GM21825 (cell line): Measurements from ENCODE around the gene GNG7.
A peak's percentile ranks its signal among the peaks of the same experiment; 100 is the strongest.
"Not testable (repeated sequence)": the region's sequence is repeated elsewhere in the genome, so short reads cannot be mapped to it uniquely, and the experiment has no call there.

Experiments
- ATAC-seq: cut with Tn5 transposase; IDR thresholded peaks from one replicate; pipeline ENCODE4 v1.9.1; 2021; ENCODE audit warnings: mild to moderate bottlenecking, moderate library complexity; ENCODE audit not compliant: unreplicated experiment

GNG7 gene

DNA sequence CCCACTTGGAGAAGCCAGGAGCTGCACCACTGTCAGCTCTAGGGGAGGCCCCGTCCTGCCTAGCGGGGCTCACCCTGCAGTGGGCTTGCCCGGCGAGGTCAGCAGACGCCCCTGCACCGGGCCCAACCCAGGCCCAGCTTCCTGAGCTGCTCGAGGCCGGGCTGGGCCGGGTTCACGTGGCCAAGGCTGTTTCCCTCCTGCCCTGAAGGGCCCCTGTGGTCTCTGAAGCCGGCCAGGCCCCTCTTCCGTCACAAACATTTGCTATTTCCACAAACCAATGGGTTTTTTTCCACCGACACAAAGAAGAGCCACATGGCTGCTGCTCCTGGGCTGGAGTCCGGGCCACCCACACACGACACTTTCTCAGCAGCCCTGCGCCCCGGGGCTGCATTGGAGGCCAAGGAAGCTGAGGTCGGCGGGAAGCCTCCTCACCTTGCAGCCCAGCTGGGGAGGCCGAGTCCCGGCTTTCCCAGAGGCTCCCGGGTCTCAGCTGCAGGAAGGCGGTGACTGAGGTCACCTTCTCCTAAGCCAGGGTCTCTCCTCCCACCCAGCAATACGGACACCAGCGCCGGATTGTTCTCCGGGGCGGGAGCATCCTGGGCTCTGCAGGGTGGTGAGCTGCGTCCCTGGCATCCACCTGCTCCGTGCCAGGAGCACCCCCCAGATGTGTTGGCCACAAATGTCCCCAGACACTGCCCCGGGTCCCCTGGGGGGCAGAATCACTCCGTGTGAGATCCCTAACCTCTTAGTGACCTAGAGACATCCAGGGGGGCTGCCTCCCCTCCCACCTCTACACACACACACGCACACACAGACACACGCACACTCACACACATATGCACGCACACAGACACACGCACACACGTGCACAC lies 146.0 kb downstream of the GNG7 start:
- no peak for ATAC-seq

DNA sequence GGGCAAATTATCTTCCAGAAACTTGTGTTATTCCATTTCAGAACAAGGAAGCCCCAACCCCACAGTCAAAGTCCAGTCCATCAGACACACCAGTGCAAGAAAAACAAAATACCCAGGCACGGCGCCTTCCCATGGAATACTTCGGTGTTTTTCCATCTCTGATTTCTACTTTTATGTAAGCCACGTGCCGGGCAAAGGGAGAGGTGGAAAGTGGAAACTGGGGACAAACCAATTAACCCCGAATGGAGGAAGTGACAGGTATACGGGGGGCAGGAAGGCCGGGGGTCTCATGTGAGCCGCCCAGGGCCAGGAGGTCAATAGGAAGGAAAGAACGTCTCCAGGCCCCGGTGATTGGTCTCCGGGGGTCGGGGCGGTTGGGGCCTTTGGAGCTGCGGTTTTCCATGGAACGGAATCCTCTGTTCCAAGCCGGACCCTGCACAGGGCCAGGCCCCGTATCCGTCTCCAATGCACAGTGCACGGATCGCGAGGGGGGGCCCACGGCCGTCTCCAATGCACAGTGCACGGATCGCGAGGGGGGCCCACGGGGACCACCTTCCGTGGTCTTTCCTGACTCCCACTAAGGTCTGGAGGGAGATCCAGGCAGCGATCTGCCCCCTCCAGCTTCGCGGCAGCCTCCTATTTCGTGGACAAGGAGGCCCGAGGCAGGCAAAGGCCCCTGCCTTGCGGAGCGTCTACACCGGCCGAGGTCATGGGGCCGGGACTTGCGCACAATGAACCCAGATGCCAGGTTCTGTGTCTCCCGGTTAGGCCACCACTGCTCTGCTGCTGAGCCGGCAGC lies 146.9 kb downstream of the GNG7 start:
- ATAC-seq: no peak

DNA sequence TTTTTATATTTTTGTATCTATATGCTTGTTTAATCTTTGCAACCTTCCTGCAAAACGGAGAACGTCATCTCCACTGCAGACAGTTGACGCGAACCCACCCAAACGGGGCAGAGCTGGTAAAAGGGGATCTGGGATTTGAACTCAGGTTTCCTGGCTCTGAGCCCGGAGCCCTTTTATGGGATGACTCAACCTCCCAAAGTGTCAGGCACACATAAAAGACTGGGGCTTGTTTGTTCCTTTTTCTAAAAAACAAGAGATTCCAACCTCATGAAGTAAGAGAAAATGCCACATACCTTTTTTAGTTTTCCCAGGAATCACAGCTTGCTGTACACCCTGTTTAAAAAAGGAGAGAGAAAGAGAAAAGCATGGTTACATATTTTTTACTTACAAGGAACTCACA lies 147.6 kb downstream of the GNG7 start:
- ATAC-seq: no peak

DNA sequence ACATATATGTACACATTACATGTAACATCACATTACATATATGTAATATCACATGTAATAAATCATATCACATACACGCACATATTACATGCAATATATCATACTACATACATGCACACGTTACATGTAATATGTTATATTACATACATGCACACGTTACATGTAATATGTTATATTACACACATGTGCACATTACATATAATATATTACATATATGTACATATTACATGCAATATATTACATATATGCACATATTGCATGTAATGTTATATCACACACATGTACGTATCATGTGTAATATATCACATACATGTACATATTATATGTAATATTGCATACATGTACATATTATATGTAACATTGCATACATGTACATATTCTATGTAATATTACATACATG lies 149.0 kb downstream of the GNG7 start:
- no peak for ATAC-seq

DNA sequence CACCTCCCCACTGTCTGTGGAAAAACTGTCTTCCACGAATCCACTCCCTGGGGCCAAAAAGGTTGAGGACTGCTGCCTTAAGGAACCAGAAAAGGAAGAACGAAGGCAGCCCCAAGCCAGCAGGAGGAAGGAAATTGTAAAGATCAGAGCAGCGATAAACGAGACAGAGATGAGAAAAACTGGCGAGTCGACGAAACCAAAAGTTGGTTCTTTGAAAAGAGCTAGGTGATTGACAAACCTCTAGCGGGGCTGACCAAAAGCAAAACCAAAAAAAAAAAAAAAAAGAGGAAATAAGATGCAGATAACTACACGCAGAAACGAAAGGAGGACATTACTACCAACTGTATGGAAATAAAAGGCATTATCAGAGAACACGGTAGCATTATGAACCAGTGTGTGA lies 149.6 kb downstream of the GNG7 start:
- ATAC-seq: no peak

DNA sequence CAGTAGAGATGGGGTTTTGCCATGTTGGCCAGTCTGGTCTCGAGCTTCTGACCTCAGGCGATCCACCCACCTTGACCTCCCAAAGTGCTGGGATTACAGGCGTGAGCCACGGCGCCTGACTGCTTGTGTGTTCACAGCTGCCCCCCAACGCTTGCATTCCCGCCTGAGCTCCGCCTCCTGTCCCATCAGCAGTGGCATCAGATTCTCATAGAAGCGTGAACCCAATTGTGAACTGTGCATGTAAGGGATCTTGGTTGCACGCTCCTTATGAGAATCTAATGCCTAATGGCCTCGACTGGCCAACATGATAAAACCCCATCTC lies 150.7 kb downstream of the GNG7 start:
- no peak for ATAC-seq

DNA sequence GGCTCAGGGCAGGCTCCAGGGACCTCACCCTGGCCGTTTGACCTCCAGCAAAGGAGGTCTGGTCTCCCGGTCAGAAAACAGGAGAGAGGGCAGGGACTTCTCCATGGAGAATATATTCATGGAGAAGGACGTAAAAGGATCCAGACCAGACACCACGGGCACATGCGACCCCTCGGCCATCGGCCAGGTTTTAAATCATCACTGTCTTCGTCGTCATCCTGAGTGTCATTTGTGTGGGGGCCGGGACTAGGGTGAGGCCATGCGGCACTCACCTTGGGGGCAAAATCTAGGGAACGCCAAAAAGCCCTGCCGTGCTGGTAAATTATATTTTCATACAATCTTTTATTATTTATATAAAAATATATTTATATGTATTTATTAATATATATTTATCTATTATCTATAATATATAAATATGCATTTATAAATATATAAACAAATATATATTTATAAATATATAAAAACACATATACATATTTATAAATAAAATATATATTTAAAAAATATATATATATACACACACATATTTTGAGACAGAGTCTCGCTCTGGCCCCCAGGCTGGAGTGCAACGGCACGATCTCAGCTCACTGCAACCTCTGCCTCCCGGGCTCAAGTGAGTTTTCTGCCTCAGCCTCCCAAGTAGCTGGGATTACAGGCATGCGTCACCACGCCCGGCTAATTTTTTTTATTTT lies 151.2 kb downstream of the GNG7 start:
- no peak for ATAC-seq

DNA sequence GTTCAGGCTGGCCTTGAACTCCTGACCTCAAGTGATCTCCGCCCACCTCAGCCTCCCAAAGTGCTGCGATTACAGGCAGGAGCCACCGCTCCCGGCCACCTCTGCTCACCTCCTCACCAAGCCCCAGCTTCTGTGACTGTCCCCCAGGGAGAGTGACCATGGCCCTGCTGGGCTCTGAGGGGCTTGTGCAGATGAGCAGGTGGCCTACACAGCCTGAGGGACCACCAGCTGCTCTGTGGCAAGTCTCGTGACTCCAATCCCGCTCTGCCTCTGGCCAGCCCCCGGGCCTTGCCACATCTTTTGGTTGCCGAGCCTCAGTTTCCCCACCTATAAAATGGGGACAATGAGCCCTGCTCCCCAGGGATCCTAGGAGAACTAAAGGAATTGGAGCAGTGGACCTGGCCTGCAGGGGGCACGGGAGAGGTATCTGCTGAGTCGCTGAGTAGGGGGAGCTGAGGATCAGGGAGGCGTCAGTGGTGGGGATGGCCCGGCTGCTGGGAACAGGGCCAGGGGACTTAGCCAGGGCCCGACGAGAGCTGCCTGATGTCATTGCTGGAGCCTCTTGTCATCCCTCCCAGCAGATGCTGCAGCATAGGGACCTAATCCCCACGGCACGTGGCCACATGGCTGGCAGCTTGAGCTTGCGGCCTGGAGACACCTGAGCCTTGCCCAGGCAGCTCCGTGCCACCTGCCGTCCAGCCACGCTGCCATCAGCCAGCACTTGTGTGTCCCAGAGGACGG lies 151.9 kb downstream of the GNG7 start:
- no peak for ATAC-seq

DNA sequence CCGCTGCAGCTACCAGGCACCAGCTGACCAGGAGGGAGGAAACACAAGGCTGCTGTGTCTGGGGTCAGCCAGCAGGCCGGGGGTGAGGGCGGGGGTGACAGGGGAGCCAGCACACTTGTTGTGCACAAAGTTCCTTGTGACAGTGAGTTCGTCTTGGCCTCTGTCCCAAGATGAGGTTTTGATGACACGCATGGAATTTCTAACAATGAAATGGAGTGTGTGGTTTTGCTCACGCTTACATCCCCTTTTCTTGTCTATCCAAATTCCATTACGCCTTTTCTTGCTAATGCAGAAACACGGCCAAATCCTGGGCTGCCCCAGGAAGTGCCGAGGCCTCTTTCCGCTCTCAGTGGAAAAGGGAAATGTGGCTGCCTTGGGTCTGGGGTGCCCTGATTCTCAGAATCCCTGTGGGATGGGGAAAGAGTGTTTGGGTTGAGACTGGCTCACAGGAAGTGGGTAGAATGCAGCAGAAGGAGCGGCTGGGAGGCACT lies 152.7 kb downstream of the GNG7 start:
- ATAC-seq: no peak

DNA sequence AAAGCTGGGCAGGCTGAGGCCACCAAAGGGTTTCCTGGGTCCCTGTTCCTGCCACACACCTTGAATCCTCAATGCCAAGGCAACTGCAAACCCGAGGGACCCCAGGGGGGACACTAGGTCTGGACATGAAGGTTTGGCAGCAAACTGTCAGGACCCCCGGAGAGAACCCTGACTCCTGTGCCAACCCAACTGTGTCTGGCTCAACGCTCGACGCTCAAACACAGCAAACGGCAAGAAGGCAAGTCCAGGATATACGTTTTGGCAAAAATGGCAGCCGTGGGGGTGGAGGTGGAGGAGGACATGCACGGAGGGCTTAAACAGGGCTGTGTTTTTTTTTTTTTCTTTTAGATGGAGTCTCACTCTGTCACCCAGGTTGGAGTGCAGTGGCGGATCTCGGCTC lies 153.5 kb downstream of the GNG7 start:
- no peak for ATAC-seq

DNA sequence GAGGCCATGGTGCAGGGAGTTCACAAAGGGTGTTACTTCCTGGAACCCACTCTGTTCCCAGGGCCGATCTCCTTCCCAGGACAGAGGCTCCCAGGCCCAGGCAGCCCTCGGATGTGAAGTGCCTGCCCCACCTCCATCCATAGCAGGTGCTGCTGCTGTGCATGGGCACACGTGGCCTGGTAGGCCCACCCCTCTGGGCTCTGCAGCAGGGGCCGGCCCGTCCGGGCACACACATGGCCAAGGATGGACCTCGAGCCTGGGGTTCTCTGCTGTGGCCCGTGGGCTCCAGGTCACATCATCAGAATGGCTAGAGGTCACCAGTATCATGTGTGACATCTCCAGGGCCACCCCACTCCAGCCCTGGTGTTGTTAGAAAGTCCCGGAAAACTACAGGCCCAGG lies 154.8 kb downstream of the GNG7 start:
- ATAC-seq: no peak

DNA sequence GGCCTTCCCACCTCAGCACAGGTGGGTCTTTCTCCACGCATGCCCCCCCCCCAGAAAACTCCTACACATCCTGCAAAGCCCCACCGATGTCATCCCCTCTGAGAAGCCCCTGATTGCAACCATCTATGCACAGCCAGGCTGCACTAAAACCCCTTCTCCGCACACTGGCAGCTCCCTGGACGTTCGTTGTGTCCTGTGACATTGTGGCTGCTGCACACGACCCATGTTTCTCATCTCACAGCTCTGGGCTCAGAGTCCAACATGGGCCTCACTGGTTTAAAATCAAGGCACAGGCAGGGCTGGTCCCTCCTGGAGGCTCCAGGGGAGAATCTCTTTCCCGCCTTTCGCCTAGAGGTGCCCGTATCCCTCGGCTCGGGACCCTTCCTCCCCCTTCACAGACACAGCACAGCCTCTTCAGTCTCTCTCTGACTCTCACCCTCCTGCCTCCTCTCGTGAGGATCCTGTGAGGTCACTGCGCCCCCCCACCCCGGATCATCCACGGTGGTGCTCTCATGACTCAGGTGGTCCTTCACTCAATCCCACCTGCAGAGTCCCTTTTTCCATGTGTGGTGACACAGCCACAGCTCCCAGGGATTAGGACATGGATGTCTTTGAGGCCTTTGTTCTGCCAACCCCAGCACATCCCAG lies 155.3 kb downstream of the GNG7 start:
- ATAC-seq: no peak

DNA sequence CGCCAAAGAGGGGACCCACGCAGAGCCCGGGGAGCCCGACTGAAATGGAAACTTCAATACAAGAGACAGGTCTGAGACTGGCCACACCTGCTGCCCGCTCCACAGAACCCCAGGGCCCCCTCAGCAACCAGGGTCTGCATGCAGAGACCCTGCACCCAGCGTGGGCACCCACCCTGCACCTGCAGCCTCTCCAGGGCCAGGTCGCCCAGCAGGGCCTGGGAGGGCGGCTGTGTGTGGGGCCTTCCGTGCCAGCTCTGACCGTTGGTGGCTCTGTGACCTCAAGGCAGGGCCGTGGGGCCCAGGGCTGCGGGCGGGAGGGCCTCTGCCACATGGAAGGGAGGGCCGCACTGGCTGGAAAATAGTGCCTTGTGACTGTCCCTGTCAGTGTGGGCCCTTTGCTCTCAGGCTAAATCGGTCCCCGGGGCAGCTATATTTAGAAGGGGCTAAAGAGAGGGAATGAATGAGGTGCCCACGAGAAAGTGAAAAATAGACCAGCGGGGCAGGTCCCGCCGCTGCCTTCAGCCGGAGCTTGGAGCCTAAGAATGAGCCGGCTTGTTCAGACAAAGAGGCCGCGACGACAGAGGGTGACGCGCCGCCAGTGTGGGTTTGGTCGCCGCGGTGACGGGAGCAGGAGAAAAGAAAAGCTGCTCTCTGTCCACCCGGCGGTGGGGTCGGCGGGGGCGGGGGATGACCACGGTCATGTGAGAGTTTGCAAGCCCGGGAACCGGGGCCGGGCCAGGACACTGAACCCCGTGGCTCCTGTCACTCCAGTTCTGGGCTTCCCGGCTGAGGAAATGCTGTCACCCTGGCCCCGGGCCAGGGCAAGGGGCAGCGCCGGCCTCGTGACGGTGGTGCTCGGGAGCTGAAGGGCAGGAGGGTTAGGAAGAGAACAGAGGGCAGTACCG lies 156.1 kb downstream of the GNG7 start:
- no peak for ATAC-seq

DNA sequence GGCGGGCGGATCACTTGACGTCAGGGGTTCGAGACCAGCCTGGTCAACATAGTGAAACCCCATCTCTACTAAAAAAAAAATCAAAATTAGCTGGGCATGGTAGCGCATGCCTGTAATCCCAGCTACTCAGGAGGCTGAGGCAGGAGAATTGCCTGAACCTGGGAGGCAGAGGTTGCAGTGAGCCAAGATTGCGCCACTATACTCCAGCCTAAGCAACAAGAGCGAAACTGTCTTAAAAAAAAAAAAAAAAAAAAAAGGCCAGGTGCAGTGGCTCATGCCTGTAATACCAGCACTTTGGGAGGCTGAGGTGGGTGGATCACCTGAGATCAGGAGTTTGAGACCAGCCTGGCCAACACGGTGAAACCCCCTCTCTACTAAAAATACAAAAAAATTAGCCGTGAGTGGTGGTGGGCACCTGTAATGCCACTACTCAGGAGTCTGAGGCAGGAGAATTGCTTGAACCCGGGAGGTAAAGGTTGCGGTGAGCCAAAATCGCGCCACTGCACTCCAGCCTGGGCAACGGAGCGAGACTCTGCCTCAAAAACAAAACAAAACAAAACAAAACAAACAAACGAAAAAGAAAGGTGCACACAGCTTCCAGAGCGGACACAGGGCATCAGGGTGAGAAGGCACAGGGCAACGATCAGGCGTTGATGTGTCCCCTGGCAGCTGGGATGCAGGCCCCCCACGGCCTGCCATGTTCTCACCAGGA lies 156.9 kb downstream of the GNG7 start:
- not testable (repeated sequence) for ATAC-seq

DNA sequence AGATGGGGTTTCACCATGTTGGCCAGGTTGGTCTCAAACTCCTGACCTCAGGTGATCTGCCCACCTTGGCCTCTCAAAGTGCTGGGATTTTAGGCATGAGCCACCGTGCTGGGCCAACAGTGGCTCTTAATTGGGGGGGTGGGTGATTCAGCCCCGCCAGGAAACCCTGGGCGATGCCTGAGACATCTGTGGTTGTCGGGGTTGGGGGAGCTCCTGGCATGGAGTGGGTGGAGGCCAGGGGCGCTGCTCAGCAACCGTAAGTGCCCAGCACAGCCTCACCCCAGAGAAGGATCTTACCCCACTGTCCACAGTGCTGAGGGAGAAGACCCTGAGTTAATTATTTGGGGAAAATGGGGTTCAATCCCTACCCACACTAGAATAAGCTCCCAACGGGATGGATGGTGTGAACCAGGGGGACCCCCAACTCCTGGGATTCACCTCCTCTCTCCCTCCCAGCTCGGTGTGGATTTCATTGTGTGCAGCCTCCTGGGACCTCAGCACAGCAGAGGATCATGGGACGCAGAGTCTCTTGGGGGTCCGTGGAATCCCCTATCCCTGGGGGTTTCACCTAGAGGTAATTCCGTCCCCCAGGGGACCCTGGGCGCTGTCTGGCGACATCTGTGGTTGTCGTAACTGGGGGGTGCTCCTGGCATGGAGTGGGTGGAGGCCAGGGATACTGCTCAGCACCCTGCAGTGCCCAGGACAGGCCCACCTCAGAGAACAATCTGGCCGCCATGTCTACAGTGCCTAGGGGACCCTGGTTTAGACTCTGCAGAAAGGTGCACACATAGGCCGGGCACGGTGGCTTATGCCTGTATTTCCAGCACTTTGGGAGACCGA lies 157.7 kb downstream of the GNG7 start:
- no peak for ATAC-seq

DNA sequence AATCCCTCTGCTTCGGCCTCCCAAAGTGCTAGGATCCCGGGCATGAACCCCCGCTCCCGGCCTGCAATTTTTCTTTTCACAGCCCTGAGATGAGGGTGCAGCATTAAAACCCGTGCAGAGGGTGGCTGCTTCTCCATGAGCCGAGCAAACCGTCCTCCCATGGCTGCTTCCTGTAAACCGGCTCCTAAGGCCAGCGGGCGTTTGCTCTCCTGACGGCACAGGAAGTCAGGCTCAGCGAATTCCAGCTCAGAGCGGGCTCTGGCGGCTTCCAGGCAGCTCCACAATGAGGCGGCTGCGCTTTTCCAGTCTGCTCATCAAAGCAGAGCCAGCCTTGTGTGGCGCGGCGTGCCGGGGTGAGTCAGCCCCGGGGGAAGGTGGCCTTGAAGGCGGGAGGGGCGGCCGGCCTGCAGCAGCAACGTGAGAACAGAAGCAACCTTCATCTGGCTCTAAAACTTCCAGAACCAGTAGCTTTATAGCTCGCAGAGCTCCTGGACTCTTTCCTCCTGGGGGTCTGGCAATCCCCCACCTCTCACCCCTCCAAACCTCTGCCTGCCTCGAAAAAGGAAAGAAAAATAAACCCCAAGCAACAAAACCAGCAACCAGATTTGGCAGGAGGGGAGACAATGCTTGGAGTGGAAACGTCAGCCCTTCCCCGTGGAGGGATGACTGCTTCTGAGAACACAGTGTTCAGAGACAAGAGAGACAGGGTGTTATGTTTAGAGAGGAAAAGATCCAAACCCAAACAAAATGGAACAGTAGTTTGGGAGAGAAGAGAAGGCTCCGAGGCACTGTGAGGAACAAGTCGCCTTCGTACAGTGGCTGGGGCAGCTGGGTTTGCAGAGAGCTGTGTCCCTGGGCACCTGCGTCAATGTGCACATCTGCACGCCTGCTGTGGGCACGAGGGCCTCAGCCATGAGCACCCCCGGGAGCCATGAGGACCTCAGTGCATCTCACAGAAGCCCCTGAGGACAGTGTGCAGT lies 158.7 kb downstream of the GNG7 start:
- peak; percentile 50 for ATAC-seq

DNA sequence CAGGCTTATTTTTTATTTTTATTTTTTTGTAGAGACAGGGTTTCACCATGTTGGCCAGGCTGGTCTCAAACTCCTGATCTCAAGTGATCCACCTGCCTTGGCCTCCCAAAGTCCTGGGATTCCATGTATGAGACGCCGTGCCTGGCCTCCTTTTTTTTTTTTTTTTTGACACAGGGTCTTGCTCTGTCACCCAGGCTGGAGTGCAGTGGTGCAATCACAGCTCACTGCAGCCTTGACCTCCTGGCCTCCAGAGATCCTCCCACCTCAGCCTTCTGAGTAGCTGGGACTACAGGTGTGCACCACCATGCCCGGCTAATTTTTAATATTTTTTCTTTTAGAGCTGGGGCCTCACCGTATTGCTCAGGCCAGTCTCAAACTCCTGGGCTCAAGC lies 159.4 kb downstream of the GNG7 start:
- ATAC-seq: not testable (repeated sequence)
